ENCODE data around the gene CMIP. TPM values are rescaled to one million over a fixed set of nuclear protein-coding genes. Genes with fewer than 3 reads are reported as not detected.
A peak's percentile ranks its signal among the peaks of the same experiment; 100 is the strongest.

CMIP gene
- total and polyA plus RNA-seq, 10 of the 15 experiments (the other 5 are each of a cell fraction or from before 2014, with no cell fraction given): 1.2 to 43.2 (median 4.4) TPM

DNA sequence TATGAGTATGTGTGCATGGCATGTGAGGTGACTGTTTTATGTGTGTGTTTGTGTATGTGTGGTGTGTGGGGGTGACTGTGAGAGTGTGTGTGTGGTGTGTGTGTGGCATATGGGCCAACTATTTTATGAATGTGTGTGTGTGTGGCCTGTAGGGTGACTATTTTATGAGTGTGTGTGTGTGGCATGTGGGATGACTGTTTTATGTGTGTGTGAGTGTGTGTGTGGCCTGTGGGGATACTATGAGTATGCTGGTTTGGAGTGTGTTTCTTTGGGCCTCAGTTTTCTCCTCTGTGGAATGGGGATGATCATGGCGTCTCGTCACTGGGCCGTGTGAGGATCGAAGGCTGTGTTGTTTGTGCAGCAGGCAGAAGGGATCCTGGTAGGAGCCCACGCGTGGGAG is 182.4 kb downstream of the CMIP start:
- TSS peak; percentile 40 for BruUV-seq (replicated peaks)
- Histone ChIP-seq H3K36me3 (ENCODE audit: control insufficient read depth in 2 of 2, insufficient read depth in 2 of 2, low read length in 1 of 2) (peaks cover 4 to 5% of the 10 kb centered on the region in 2 experiments; a peak in 3 of 4 replicates), H2AFZ (ENCODE audit: control insufficient read depth, low read depth, low read length) (no peak overlapping the region), H3K4me3 (no peak overlapping the region), H3K27me3 (replicated peaks in 1 of 2; ENCODE audit: control insufficient read depth in 2 of 2, insufficient read depth in 2 of 2, low read length in 1 of 2) (no peaks in the 10 kb centered on the region), H3K9ac (ENCODE audit: control insufficient read depth, insufficient read depth, low read length) (no peak overlapping the region), H3K79me2 (ENCODE audit: control insufficient read depth, insufficient read depth, low read length) (peaks cover 1% of the 10 kb centered on the region; the same call in 1 of the 2 replicates), H3K9me3 (replicated peaks; ENCODE audit: control insufficient read depth, insufficient read depth, low read length) (no peaks in the 10 kb centered on the region), H3K27ac (ENCODE audit: control insufficient read depth, insufficient read depth) (no peak overlapping the region), H4K20me1 (ENCODE audit: control insufficient read depth, insufficient read depth) (no peaks in the 10 kb centered on the region), H3K4me1 (ENCODE audit: control insufficient read depth, insufficient read depth, low read length) (peaks cover 10% of the 10 kb centered on the region), H3K4me2 (ENCODE audit: control insufficient read depth, insufficient read depth) (no peak overlapping the region)
- ChIA-PET SMC1A (ENCODE audit: uncharacterized antibody, unreplicated experiment) (interaction anchor here (1.6 kb wide), 1 partner anchor 108 kb away, joined by 3 read pairs; no protein-coding TSS in a partner anchor), RAD21 (ENCODE audit: unreplicated experiment) (no interaction called here), POLR2A (no interaction called here), CTCF (no interaction called here)
- ATAC-seq (no peak), FAIRE-seq (no peak), DNase-seq (ENCODE audit: low read depth, low spot score) (no peak)
- WGBS (ENCODE audit: insufficient coverage, insufficient replicate concordance, low lambda C conversion rate, missing lambda C conversion rate): 86% methylated on average over 6 of the region's 6 CpGs
- TF ChIP-seq, protein P1, sequence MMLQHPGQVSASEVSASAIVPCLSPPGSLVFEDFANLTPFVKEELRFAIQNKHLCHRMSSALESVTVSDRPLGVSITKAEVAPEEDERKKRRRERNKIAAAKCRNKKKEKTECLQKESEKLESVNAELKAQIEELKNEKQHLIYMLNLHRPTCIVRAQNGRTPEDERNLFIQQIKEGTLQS (IDR thresholded peaks at IDR 0.05; ENCODE audit: borderline replicate concordance, extremely low read depth, low read depth, low read length): no peak
- TF ChIP-seq WRNIP1 (IDR thresholded peaks at IDR 0.05; ENCODE audit: borderline replicate concordance, low read depth, low read length) (no peak), RB1 (IDR thresholded peaks at IDR 0.05; ENCODE audit: borderline replicate concordance) (no peak), SP1 (IDR thresholded peaks at IDR 0.05; ENCODE audit: low read depth, low read length) (no peak), TCF3 (IDR thresholded peaks at IDR 0.05; ENCODE audit: borderline replicate concordance, insufficient read depth, low read depth, low read length) (no peak), TBL1XR1 (IDR thresholded peaks at IDR 0.05; ENCODE audit: low read depth, low read length) (no peak), TCF12 (IDR thresholded peaks at IDR 0.05; ENCODE audit: low read depth, low read length) (no peak), SREBF2 (IDR thresholded peaks at IDR 0.05; ENCODE audit: low read length) (no peak), KLF5 (IDR thresholded peaks at IDR 0.05; ENCODE audit: partially characterized antibody) (no peak), EED (IDR thresholded peaks at IDR 0.05; ENCODE audit: low read depth) (no peak), ZBED1 (IDR thresholded peaks at IDR 0.05; ENCODE audit: borderline replicate concordance) (no peak), SMAD1 (IDR thresholded peaks at IDR 0.05; ENCODE audit: low read depth, partially characterized antibody) (no peak), NR2F1 (conservative IDR thresholded peaks at IDR 0.05) (no peak), CBX3 (IDR thresholded peaks at IDR 0.05; ENCODE audit: borderline replicate concordance, low read depth) (no peak), CHD4 (IDR thresholded peaks at IDR 0.05) (no peak), YY1 (IDR thresholded peaks at IDR 0.05; ENCODE audit: low read depth, low read length) (no peak), BCL11A (IDR thresholded peaks at IDR 0.05; ENCODE audit: low read depth, low read length) (no peak)
- TF ChIP-seq, protein P2, sequence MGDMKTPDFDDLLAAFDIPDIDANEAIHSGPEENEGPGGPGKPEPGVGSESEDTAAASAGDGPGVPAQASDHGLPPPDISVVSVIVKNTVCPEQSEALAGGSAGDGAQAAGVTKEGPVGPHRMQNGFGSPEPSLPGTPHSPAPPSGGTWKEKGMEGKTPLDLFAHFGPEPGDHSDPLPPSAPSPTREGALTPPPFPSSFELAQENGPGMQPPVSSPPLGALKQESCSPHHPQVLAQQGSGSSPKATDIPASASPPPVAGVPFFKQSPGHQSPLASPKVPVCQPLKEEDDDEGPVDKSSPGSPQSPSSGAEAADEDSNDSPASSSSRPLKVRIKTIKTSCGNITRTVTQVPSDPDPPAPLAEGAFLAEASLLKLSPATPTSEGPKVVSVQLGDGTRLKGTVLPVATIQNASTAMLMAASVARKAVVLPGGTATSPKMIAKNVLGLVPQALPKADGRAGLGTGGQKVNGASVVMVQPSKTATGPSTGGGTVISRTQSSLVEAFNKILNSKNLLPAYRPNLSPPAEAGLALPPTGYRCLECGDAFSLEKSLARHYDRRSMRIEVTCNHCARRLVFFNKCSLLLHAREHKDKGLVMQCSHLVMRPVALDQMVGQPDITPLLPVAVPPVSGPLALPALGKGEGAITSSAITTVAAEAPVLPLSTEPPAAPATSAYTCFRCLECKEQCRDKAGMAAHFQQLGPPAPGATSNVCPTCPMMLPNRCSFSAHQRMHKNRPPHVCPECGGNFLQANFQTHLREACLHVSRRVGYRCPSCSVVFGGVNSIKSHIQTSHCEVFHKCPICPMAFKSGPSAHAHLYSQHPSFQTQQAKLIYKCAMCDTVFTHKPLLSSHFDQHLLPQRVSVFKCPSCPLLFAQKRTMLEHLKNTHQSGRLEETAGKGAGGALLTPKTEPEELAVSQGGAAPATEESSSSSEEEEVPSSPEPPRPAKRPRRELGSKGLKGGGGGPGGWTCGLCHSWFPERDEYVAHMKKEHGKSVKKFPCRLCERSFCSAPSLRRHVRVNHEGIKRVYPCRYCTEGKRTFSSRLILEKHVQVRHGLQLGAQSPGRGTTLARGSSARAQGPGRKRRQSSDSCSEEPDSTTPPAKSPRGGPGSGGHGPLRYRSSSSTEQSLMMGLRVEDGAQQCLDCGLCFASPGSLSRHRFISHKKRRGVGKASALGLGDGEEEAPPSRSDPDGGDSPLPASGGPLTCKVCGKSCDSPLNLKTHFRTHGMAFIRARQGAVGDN (IDR thresholded peaks at IDR 0.05): no peak
- TF ChIP-seq, protein P3, sequence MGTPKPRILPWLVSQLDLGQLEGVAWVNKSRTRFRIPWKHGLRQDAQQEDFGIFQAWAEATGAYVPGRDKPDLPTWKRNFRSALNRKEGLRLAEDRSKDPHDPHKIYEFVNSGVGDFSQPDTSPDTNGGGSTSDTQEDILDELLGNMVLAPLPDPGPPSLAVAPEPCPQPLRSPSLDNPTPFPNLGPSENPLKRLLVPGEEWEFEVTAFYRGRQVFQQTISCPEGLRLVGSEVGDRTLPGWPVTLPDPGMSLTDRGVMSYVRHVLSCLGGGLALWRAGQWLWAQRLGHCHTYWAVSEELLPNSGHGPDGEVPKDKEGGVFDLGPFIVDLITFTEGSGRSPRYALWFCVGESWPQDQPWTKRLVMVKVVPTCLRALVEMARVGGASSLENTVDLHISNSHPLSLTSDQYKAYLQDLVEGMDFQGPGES (IDR thresholded peaks at IDR 0.05): no peak
- intact Hi-C loops (cut with micrococcal nuclease; ENCODE audit: unreplicated experiment): no loop called here
- in situ Hi-C loops (cut with MboI): no loop called here

Data from GM12878 (cell line).